Measurements from ENCODE around the gene GAGE10. TPM values are rescaled to one million over a fixed set of nuclear protein-coding genes. Genes with fewer than 3 reads are reported as not detected.

Gene GAGE10
- total RNA-seq, 2 experiments from 2014 or later = not detected

DNA sequence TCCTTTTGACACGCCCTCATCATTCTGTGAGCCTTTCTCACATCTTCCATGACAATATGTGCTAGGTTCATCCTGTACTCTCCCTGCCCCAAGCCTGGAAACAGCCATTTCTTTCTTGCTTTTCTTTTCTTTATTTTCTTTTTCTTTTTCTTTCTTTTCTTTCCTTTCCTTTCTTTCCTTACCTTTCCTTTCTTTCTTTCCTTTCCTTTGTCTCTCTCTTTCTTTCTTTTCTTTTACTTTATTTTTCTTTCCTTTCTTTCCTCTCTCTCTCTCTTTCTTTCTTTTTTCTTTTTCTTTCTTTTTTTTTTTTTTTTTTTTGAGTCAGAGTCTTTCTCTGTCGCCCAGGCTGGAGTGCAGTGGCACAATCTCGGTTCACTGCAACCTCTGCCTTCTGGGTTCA lies 19.2 kb upstream of the GAGE10 start:
- no peak for ATAC-seq (ENCODE audit: poor library complexity)
- TF ChIP-seq, protein P1, sequence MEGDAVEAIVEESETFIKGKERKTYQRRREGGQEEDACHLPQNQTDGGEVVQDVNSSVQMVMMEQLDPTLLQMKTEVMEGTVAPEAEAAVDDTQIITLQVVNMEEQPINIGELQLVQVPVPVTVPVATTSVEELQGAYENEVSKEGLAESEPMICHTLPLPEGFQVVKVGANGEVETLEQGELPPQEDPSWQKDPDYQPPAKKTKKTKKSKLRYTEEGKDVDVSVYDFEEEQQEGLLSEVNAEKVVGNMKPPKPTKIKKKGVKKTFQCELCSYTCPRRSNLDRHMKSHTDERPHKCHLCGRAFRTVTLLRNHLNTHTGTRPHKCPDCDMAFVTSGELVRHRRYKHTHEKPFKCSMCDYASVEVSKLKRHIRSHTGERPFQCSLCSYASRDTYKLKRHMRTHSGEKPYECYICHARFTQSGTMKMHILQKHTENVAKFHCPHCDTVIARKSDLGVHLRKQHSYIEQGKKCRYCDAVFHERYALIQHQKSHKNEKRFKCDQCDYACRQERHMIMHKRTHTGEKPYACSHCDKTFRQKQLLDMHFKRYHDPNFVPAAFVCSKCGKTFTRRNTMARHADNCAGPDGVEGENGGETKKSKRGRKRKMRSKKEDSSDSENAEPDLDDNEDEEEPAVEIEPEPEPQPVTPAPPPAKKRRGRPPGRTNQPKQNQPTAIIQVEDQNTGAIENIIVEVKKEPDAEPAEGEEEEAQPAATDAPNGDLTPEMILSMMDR (IDR thresholded peaks at IDR 0.05) = no peak
- H3K4me3 Mint-ChIP-seq = no peak overlapping the region
- H3K9me3 Mint-ChIP-seq = no peaks in the 10 kb centered on the region
- ChIA-PET CTCF (no interaction called here), POLR2A (interaction anchor here (1.1 kb wide), 1 partner anchor 11 kb away, joined by 3 read pairs; no protein-coding TSS in a partner anchor)
- H3K36me3 Mint-ChIP-seq (ENCODE audit: low read depth) = peaks cover 13% of the 10 kb centered on the region
- no peaks in the 10 kb centered on the region for H3K27me3 Mint-ChIP-seq
- Histone ChIP-seq H3K4me3 (ENCODE audit: low read length) (no peak overlapping the region), H3K9me3 (ENCODE audit: control insufficient read depth in 1 of 2, insufficient read depth in 1 of 2, low read length in 2 of 2) (no peaks in the 10 kb centered on the region), H3K27ac (ENCODE audit: low read depth in 1 of 2, low read length in 2 of 2) (no peak overlapping the region), H3K4me1 (ENCODE audit: insufficient read depth, low read length) (peaks cover 47% of the 10 kb centered on the region), H3K27me3 (ENCODE audit: control insufficient read depth in 1 of 2, insufficient read depth in 2 of 2, low read length in 2 of 2) (no peaks in the 10 kb centered on the region), H3K36me3 (ENCODE audit: insufficient read depth, low read length) (peaks cover 3% of the 10 kb centered on the region)
- peaks cover 38% of the 10 kb centered on the region for H3K4me1 Mint-ChIP-seq (ENCODE audit: low read depth)
- no peak for DNase-seq
- intact Hi-C loops (cut with DNase I, micrococcal nuclease) = no loop called here
- H3K27ac Mint-ChIP-seq = no peak overlapping the region

- ATAC-seq (ENCODE audit: poor library complexity) = no peak
- no peak overlapping the region for H3K4me3 ChIP-seq (ENCODE audit: low read length)
- Mint-ChIP-seq H3K9me3 (no peaks in the 10 kb centered on the region), H3K27ac (no peak overlapping the region), H3K4me3 (no peak overlapping the region), H3K27me3 (no peaks in the 10 kb centered on the region), H3K4me1 (ENCODE audit: low read depth) (peaks cover 30% of the 10 kb centered on the region), H3K36me3 (ENCODE audit: low read depth) (peaks cover 13% of the 10 kb centered on the region)
- no peaks in the 10 kb centered on the region for H3K27me3 ChIP-seq (ENCODE audit: control insufficient read depth in 1 of 2, insufficient read depth in 2 of 2, low read length in 2 of 2)
- no peak for DNase-seq
- no peak overlapping the region for H3K27ac ChIP-seq (ENCODE audit: low read depth in 1 of 2, low read length in 2 of 2)
- intact Hi-C loops (cut with DNase I, micrococcal nuclease) = no loop called here
- POLR2A ChIA-PET = interaction anchor here (2.3 kb wide), 1 partner anchor 17 kb away, joined by 6 read pairs; the partner anchor contains the start of gene PPP1R3F
- peaks cover 3% of the 10 kb centered on the region for H3K36me3 ChIP-seq (ENCODE audit: insufficient read depth, low read length)
- peaks cover 37% of the 10 kb centered on the region for H3K4me1 ChIP-seq (ENCODE audit: insufficient read depth, low read length)
- CTCF ChIA-PET = no interaction called here
- H3K9me3 ChIP-seq (ENCODE audit: control insufficient read depth in 1 of 2, insufficient read depth in 1 of 2, low read length in 2 of 2) = no peaks in the 10 kb centered on the region
- TF ChIP-seq, protein P1 (IDR thresholded peaks at IDR 0.05) = no peak
Observed at GRCh38 chrX:49286136-49286535, 17.3 kb upstream of the GAGE10 start.

DNA sequence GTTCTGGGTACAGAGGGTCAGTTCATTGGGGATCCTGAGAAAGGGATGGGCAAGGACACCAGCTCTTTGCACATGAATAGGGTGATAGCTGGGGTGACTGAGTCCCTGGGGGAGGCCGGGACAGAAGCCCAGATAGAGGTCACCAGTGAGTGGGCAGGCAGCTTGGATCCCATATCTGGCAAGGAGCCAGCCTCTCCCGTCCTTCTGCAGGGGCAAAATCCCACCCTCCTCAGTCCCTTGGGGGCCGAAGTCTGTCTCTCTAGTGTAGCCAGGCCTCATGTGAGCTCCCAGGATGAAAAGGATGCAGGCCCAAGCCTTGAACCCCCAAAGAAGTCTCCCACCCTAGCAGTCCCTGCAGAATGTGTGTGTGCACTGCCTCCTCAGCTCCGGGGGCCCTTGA lies 16.9 kb upstream of the GAGE10 start:
- no peak overlapping the region for H3K27ac ChIP-seq (ENCODE audit: low read depth in 1 of 2, low read length in 2 of 2)
- peaks cover 13% of the 10 kb centered on the region for H3K36me3 Mint-ChIP-seq (ENCODE audit: low read depth)
- H3K4me1 Mint-ChIP-seq (ENCODE audit: low read depth) = peaks cover 29% of the 10 kb centered on the region
- ChIA-PET POLR2A (interaction anchor here (2.3 kb wide), 1 partner anchor 17 kb away, joined by 6 read pairs; the partner anchor contains the start of gene PPP1R3F), CTCF (no interaction called here)
- intact Hi-C loops (cut with DNase I, micrococcal nuclease) = no loop called here
- H3K36me3 ChIP-seq (ENCODE audit: insufficient read depth, low read length) = peaks cover 3% of the 10 kb centered on the region
- TF ChIP-seq, protein P1 (IDR thresholded peaks at IDR 0.05) = no peak
- H3K9me3 ChIP-seq (ENCODE audit: control insufficient read depth in 1 of 2, insufficient read depth in 1 of 2, low read length in 2 of 2) = no peaks in the 10 kb centered on the region
- H3K27me3 Mint-ChIP-seq = no peaks in the 10 kb centered on the region
- H3K27ac Mint-ChIP-seq = no peak overlapping the region
- H3K4me1 ChIP-seq (ENCODE audit: insufficient read depth, low read length) = peaks cover 34% of the 10 kb centered on the region
- H3K4me3 Mint-ChIP-seq = no peak overlapping the region
- no peak for DNase-seq
- H3K27me3 ChIP-seq (ENCODE audit: control insufficient read depth in 1 of 2, insufficient read depth in 2 of 2, low read length in 2 of 2) = no peaks in the 10 kb centered on the region
- H3K4me3 ChIP-seq (ENCODE audit: low read length) = no peak overlapping the region
- no peak for ATAC-seq (ENCODE audit: poor library complexity)
- no peaks in the 10 kb centered on the region for H3K9me3 Mint-ChIP-seq
